ENCODE measurements around the gene MOV10. TPM values are rescaled to one million over a fixed set of nuclear protein-coding genes. Genes with fewer than 3 reads are reported as not detected.

Gene MOV10
- total and polyA plus RNA-seq, 2 of the 8 experiments (the other 6 are each of a cell fraction or from before 2014, with no cell fraction given): 57.3 to 109 TPM

GRCh38 chr1:112704391-112704933 lies 30.0 kb downstream of the MOV10 start (continued):
- TF ChIP-seq RNF2 (IDR thresholded peaks at IDR 0.05; ENCODE audit: borderline replicate concordance, low read depth, low read length, missing control alignments, poor library complexity, severe bottlenecking) (no peak), RXRA (IDR thresholded peaks at IDR 0.05; ENCODE audit: insufficient read depth, low read depth, low read length) (no peak), PHF8 (conservative IDR thresholded peaks at IDR 0.05; ENCODE audit: low read depth, low read length) (no peak), KDM4A (IDR thresholded peaks at IDR 0.05; ENCODE audit: low read depth, low read length, severe bottlenecking) (no peak), JUN (IDR thresholded peaks at IDR 0.05; ENCODE audit: low read depth, low read length) (no peak)
